Activated CD4-positive, alpha-beta T cell treated with anti-CD3 and anti-CD28 coated beads, Interleukin-2, amount 50 U/mL, for 16 hours (primary cell): ENCODE data around the gene CENPT.
A peak's percentile ranks its signal among the peaks of the same experiment; 100 is the strongest.
"Not testable (repeated sequence)": the region's sequence is repeated elsewhere in the genome, so short reads cannot be mapped to it uniquely, and the experiment has no call there.

Experiments
- DNase-seq: peaks from one replicate; pipeline ENCODE4 v3.0.0-alpha.2; 2020

CENPT gene

GRCh38 chr16:67845291-67846062 is 2.0 kb downstream of the CENPT start:
- DNase-seq, result no peak

- DNase-seq, result no peak
These were observed 3.0 kb downstream of the CENPT start for GRCh38 chr16:67844497-67844896.

GRCh38 chr16:67843343-67843765 is 4.1 kb downstream of the CENPT start:
- DNase-seq, result no peak

GRCh38 chr16:67842509-67843342 is 4.8 kb downstream of the CENPT start:
- peak; percentile 66 for DNase-seq

GRCh38 chr16:67841816-67842508 is 5.5 kb downstream of the CENPT start, which contains the start of gene THAP11:
Gene THAP11, plus strand, starts transcription at chr16:67842320. Its CDS starts 235 bp downstream, at chr16:67842555.
- peak; percentile 97 for DNase-seq

- DNase-seq, result no peak
These were observed 6.2 kb downstream of the CENPT start for GRCh38 chr16:67841198-67841815.

GRCh38 chr16:67837811-67838210 is 9.7 kb downstream of the CENPT start:
- DNase-seq, result no peak

- not testable (repeated sequence) for DNase-seq
These were observed 10.3 kb downstream of the CENPT start for GRCh38 chr16:67837190-67837589.

GRCh38 chr16:67834242-67834614 is 13.3 kb downstream of the CENPT start:
- DNase-seq, result no peak

GRCh38 chr16:67833415-67834241 is 13.9 kb downstream of the CENPT start:
- DNase-seq, result peak; percentile 95

- no peak for DNase-seq
These were observed 14.5 kb downstream of the CENPT start for GRCh38 chr16:67833030-67833414.

GRCh38 chr16:67828651-67829050 is 18.8 kb downstream of the CENPT start:
- DNase-seq, result no peak

- no peak for DNase-seq
These were observed 21.6 kb downstream of the CENPT start for GRCh38 chr16:67825906-67826305.

GRCh38 chr16:67825119-67825518 is 22.4 kb downstream of the CENPT start:
- DNase-seq, result no peak

- no peak for DNase-seq
These were observed 25.0 kb downstream of the CENPT start for GRCh38 chr16:67822511-67822910.

GRCh38 chr16:67820608-67821259 is 26.8 kb downstream of the CENPT start:
- no peak for DNase-seq

GRCh38 chr16:67814567-67814966 is 32.9 kb downstream of the CENPT start:
- no peak for DNase-seq

GRCh38 chr16:67811899-67812298 is 35.6 kb downstream of the CENPT start:
- DNase-seq, result no peak

GRCh38 chr16:67807148-67807682 is 40.3 kb downstream of the CENPT start:
- no peak for DNase-seq

- DNase-seq, result peak; percentile 99
These were observed 40.9 kb downstream of the CENPT start, which contains the start of the genes RANBP10 and TSNAXIP1 for GRCh38 chr16:67806428-67807147. Gene RANBP10, minus strand, starts transcription at chr16:67806560. Its CDS starts 24 bp downstream, at chr16:67806536. Gene TSNAXIP1, plus strand, starts transcription at chr16:67806889. Its CDS starts 261 bp downstream, at chr16:67807150.
